Vagina (tissue), 2 donors: Measurements from ENCODE around the gene PACRG. TPM values are rescaled to one million over a fixed set of nuclear protein-coding genes. Genes with fewer than 3 reads are reported as not detected.

Source experiments
- DNase-seq, 2 donors: peaks; one replicate each; pipeline ENCODE4 v3.0.0-alpha.2; 2017; ENCODE audit errors: extremely low spot score in 2 of 2
- H3K27ac ChIP-seq: fragments of 200-600 bp; sonication (generic); one replicate; pipeline ENCODE4 v1.5.1; 2019
- H3K27me3 ChIP-seq: fragments of 200-600 bp; sonication (generic); one replicate; pipeline ENCODE4 v1.5.1; 2019
- H3K36me3 ChIP-seq, 2 donors: fragments of 200-600 bp; sonication (generic); one replicate each; pipeline ENCODE4 v1.5.1; 2017 to 2019
- H3K4me1 ChIP-seq: fragments of 200-600 bp; sonication (generic); one replicate; pipeline ENCODE4 v1.5.1; 2019
- H3K4me3 ChIP-seq, 2 donors: fragments of 200-600 bp; sonication (generic); 1 replicate in 1 of 2; 2 replicates in 1 of 2; pipeline ENCODE4 v1.5.1; 2016 to 2019
- H3K9me3 ChIP-seq: fragments of 200-600 bp; sonication (generic); one replicate; pipeline ENCODE4 v1.5.1; 2019
- CTCF ChIP-seq, 3 experiments: fragments of 450-650 bp in 2 of 3; fragments of 200-600 bp in 1 of 3; sonication (generic) in 1 of 3; IDR thresholded peaks; one replicate each; pipeline ENCODE4 v1.5.1; 2017 to 2019; ENCODE audit warnings: antibody characterized with exemption in 3 of 3, mild to moderate bottlenecking in 2 of 3, moderate library complexity in 2 of 3
- POLR2A ChIP-seq, 2 donors: fragments of 450-650 bp; IDR thresholded peaks; one replicate each; pipeline ENCODE4 v1.6.1; 2017; ENCODE audit warnings: antibody characterized with exemption in 2 of 2, mild to moderate bottlenecking in 2 of 2, moderate library complexity in 2 of 2
- POLR2AphosphoS5 ChIP-seq, 2 donors: sonication (generic); formaldehyde crosslinking; IDR thresholded peaks; one replicate each; pipeline ENCODE4 v1.9.0; 2017; ENCODE audit warnings: antibody characterized with exemption in 2 of 2, mild to moderate bottlenecking in 2 of 2, low read depth in 1 of 2; ENCODE audit not compliant: insufficient read depth in 1 of 2
- intact Hi-C: fragments of 100-400 bp; cut with DNase I; formaldehyde crosslinking; loops from one replicate; pipeline ENCODE4 v1.15.1; 2023
- total RNA-seq: library from RNA; depleted of rRNA; stranded (reverse); fragments of >200 nt; gene quantifications from one replicate; pipeline ENCODE4 v1.2.3, GENCODE V29; 2016

The PACRG gene
- total RNA-seq, 1 donor from 2014 or later, result not detected

- no peak for DNase-seq
- intact Hi-C loops, result no loop called here
- H3K4me1 ChIP-seq, result no peaks in the 10 kb centered on the region
- H3K27me3 ChIP-seq, result no peaks in the 10 kb centered on the region
- H3K9me3 ChIP-seq, result no peaks in the 10 kb centered on the region
- no peak overlapping the region for H3K27ac ChIP-seq
- H3K4me3 ChIP-seq, result no peak overlapping the region
- TF ChIP-seq POLR2A (IDR thresholded peaks at IDR 0.05) (no peak), CTCF (IDR thresholded peaks at IDR 0.05) (no peak), POLR2AphosphoS5 (IDR thresholded peaks at IDR 0.05; ENCODE audit: insufficient read depth in 1 of 2, low read depth in 1 of 2) (no peak)
- no peaks in the 10 kb centered on the region for H3K36me3 ChIP-seq
These were observed 405.2 kb downstream of the PACRG start for GRCh38 chr6:163133017-163133416.

- H3K9me3 ChIP-seq, result no peaks in the 10 kb centered on the region
- H3K4me3 ChIP-seq, result no peak overlapping the region
- no peaks in the 10 kb centered on the region for H3K4me1 ChIP-seq
- H3K27me3 ChIP-seq, result no peaks in the 10 kb centered on the region
- TF ChIP-seq CTCF (IDR thresholded peaks at IDR 0.05), result no peak
- no peak for TF ChIP-seq POLR2AphosphoS5 (IDR thresholded peaks at IDR 0.05; ENCODE audit: insufficient read depth in 1 of 2, low read depth in 1 of 2)
- no peak for TF ChIP-seq POLR2A (IDR thresholded peaks at IDR 0.05)
- H3K27ac ChIP-seq, result no peak overlapping the region
- H3K36me3 ChIP-seq, result no peaks in the 10 kb centered on the region
- no peak for DNase-seq
- intact Hi-C loops, result no loop called here
These were observed 405.9 kb downstream of the PACRG start for GRCh38 chr6:163133691-163134090.

GRCh38 chr6:163136681-163137397 is 409.1 kb downstream of the PACRG start:
- Histone ChIP-seq H3K4me1 (no peaks in the 10 kb centered on the region), H3K4me3 (no peak overlapping the region), H3K27ac (no peak overlapping the region), H3K36me3 (no peaks in the 10 kb centered on the region), H3K27me3 (no peaks in the 10 kb centered on the region), H3K9me3 (no peaks in the 10 kb centered on the region)
- DNase-seq, result no peak
- intact Hi-C loops, result no loop called here
- no peak for TF ChIP-seq POLR2AphosphoS5 (IDR thresholded peaks at IDR 0.05; ENCODE audit: insufficient read depth in 1 of 2, low read depth in 1 of 2)
- TF ChIP-seq CTCF (IDR thresholded peaks at IDR 0.05), result no peak
- no peak for TF ChIP-seq POLR2A (IDR thresholded peaks at IDR 0.05)

GRCh38 chr6:163137398-163137881 is 409.7 kb downstream of the PACRG start:
- TF ChIP-seq POLR2A (IDR thresholded peaks at IDR 0.05) (no peak), POLR2AphosphoS5 (IDR thresholded peaks at IDR 0.05; ENCODE audit: insufficient read depth in 1 of 2, low read depth in 1 of 2) (no peak), CTCF (IDR thresholded peaks at IDR 0.05) (no peak)
- Histone ChIP-seq H3K27me3 (no peaks in the 10 kb centered on the region), H3K4me1 (no peaks in the 10 kb centered on the region), H3K4me3 (no peak overlapping the region), H3K27ac (no peak overlapping the region), H3K9me3 (no peaks in the 10 kb centered on the region), H3K36me3 (no peaks in the 10 kb centered on the region)
- intact Hi-C loops, result no loop called here
- DNase-seq, result no peak

- no peak overlapping the region for H3K4me3 ChIP-seq
- intact Hi-C loops, result no loop called here
These were observed 418.3 kb downstream of the PACRG start for GRCh38 chr6:163146036-163146435.

More at GRCh38 chr6:163146036-163146435, 418.3 kb downstream of the PACRG start:
- H3K27me3 ChIP-seq, result no peaks in the 10 kb centered on the region
- no peaks in the 10 kb centered on the region for H3K36me3 ChIP-seq
- H3K4me1 ChIP-seq, result no peaks in the 10 kb centered on the region
- no peaks in the 10 kb centered on the region for H3K9me3 ChIP-seq
- TF ChIP-seq POLR2AphosphoS5 (IDR thresholded peaks at IDR 0.05; ENCODE audit: insufficient read depth in 1 of 2, low read depth in 1 of 2) (no peak), POLR2A (IDR thresholded peaks at IDR 0.05) (no peak), CTCF (IDR thresholded peaks at IDR 0.05) (no peak)
- no peak overlapping the region for H3K27ac ChIP-seq
- no peak for DNase-seq
